Uterus (tissue), 2 donors: Measurements from ENCODE around the gene ATXN2L.

Source experiments
- CTCF ChIP-seq, 4 experiments: fragments of 200-600 bp in 2 of 4; fragments of 450-650 bp in 2 of 4; sonication (generic) in 2 of 4; IDR thresholded peaks; one replicate each; pipeline ENCODE4 v1.5.1; 2016 to 2019; ENCODE audit warnings: antibody characterized with exemption in 4 of 4, mild to moderate bottlenecking in 2 of 4, moderate library complexity in 1 of 4
- POLR2A ChIP-seq, 2 donors: fragments of 450-650 bp; IDR thresholded peaks; one replicate each; pipeline ENCODE4 v1.6.1; 2016; ENCODE audit warnings: antibody characterized with exemption in 2 of 2, mild to moderate bottlenecking in 1 of 2, moderate library complexity in 1 of 2

GRCh38 chr16:28879841-28880588 lies 57.2 kb downstream of the ATXN2L start:
- TF ChIP-seq CTCF (IDR thresholded peaks at IDR 0.05) (peak in 3 of 4 experiments; percentile 18 to 33 (median 19)), POLR2A (IDR thresholded peaks at IDR 0.05) (peak in 1 of 2 donors; percentile 17)
